ENCODE data around the gene DNER. TPM values are rescaled to one million over a fixed set of nuclear protein-coding genes. Genes with fewer than 3 reads are reported as not detected.

DNER gene
- total RNA-seq, 1 donor from 2014 or later, result 1.2 TPM

- no peak for ATAC-seq
- intact Hi-C loops (cut with DNase I), result no loop called here
Observed at GRCh38 chr2:229635371-229635680, 79.0 kb downstream of the DNER start.

GRCh38 chr2:229634601-229635370 lies 79.6 kb downstream of the DNER start:
- intact Hi-C loops (cut with DNase I), result no loop called here
- TF ChIP-seq CTCF (IDR thresholded peaks at IDR 0.05), result no peak
- peaks cover 7% of the 10 kb centered on the region for H3K27me3 ChIP-seq (ENCODE audit: low read depth)
- ATAC-seq (no peak), DNase-seq (no peak)
- H3K4me1 ChIP-seq, result no peaks in the 10 kb centered on the region
- no peaks in the 10 kb centered on the region for H3K36me3 ChIP-seq
- no peak overlapping the region for H3K27ac ChIP-seq
- H3K4me3 ChIP-seq, result no peak overlapping the region
- H3K9me3 ChIP-seq, result no peaks in the 10 kb centered on the region

More at GRCh38 chr2:229635371-229635680, 79.0 kb downstream of the DNER start:
- Histone ChIP-seq H3K4me3 (no peak overlapping the region), H3K27me3 (ENCODE audit: low read depth) (peaks cover 7% of the 10 kb centered on the region), H3K36me3 (no peaks in the 10 kb centered on the region), H3K4me1 (no peaks in the 10 kb centered on the region), H3K9me3 (no peaks in the 10 kb centered on the region), H3K27ac (no peak overlapping the region)
- TF ChIP-seq CTCF (IDR thresholded peaks at IDR 0.05), result no peak
- DNase-seq, result no peak

- Histone ChIP-seq H3K4me3 (no peak overlapping the region), H3K27me3 (ENCODE audit: low read depth) (peaks cover 7% of the 10 kb centered on the region), H3K9me3 (no peaks in the 10 kb centered on the region), H3K4me1 (no peaks in the 10 kb centered on the region), H3K27ac (no peak overlapping the region), H3K36me3 (no peaks in the 10 kb centered on the region)
- no peak for TF ChIP-seq CTCF (IDR thresholded peaks at IDR 0.05)
- intact Hi-C loops (cut with DNase I), result no loop called here
- ATAC-seq (no peak), DNase-seq (no peak)
Observed at GRCh38 chr2:229633556-229633955, 80.8 kb downstream of the DNER start.

- ATAC-seq, result no peak
Observed at GRCh38 chr2:229629039-229629438, 85.3 kb downstream of the DNER start.

GRCh38 chr2:229627728-229628127 lies 86.6 kb downstream of the DNER start:
- no peaks in the 10 kb centered on the region for H3K4me1 ChIP-seq
- intact Hi-C loops (cut with DNase I), result no loop called here
- no peaks in the 10 kb centered on the region for H3K27me3 ChIP-seq (ENCODE audit: low read depth)
- DNase-seq (no peak), ATAC-seq (no peak)
- no peak overlapping the region for H3K27ac ChIP-seq
- H3K4me3 ChIP-seq, result no peak overlapping the region
- no peaks in the 10 kb centered on the region for H3K9me3 ChIP-seq
- no peaks in the 10 kb centered on the region for H3K36me3 ChIP-seq
- TF ChIP-seq CTCF (IDR thresholded peaks at IDR 0.05), result no peak

More at GRCh38 chr2:229629039-229629438, 85.3 kb downstream of the DNER start:
- no peak for TF ChIP-seq CTCF (IDR thresholded peaks at IDR 0.05)
- Histone ChIP-seq H3K9me3 (no peaks in the 10 kb centered on the region), H3K27me3 (ENCODE audit: low read depth) (no peaks in the 10 kb centered on the region), H3K4me1 (no peaks in the 10 kb centered on the region), H3K36me3 (no peaks in the 10 kb centered on the region), H3K27ac (no peak overlapping the region), H3K4me3 (no peak overlapping the region)
- intact Hi-C loops (cut with DNase I), result no loop called here
- no peak for DNase-seq
